SK-N-SH treated with all-trans-retinoic acid at 6 μM for 48 hours (cell line): ENCODE results near the gene SCCPDH.

Experiments used
- ATAC-seq: fragments of 200-7000 bp; cut with Tn5 transposase; 3 replicates; pipeline ENCODE4 v1.9.1; 2020; ENCODE audit warnings: mild to moderate bottlenecking, moderate library complexity
- ARNTL ChIP-seq: fragments of 450-650 bp; formaldehyde crosslinking; IDR thresholded peaks from 2 replicates; pipeline ENCODE4 v1.5.0; 2020; ENCODE audit warnings: low read depth, mild to moderate bottlenecking, moderate library complexity, borderline replicate concordance
- BACH2 ChIP-seq: fragments of 250-450 bp; sonication (Bioruptor Pico); IDR thresholded peaks from 2 replicates; pipeline ENCODE4 v1.9.0; 2021; ENCODE audit warnings: mild to moderate bottlenecking, borderline replicate concordance
- CSDC2 ChIP-seq: fragments of 250-450 bp; sonication (Bioruptor Pico); IDR thresholded peaks from 2 replicates; pipeline ENCODE4 v1.5.0; 2020; ENCODE audit warnings: mild to moderate bottlenecking, moderate library complexity
- ESRRG ChIP-seq: fragments of 250-450 bp; sonication (Bioruptor Pico); IDR thresholded peaks from 2 replicates; pipeline ENCODE4 v1.6.1; 2021; ENCODE audit warnings: mild to moderate bottlenecking
- GLIS3 ChIP-seq: fragments of 250-450 bp; sonication (Bioruptor Pico); IDR thresholded peaks from 2 replicates; pipeline ENCODE4 v1.5.0; 2020; ENCODE audit warnings: mild to moderate bottlenecking, moderate library complexity
- PPARA ChIP-seq: fragments of 250-450 bp; sonication (Bioruptor Pico); IDR thresholded peaks from 2 replicates; pipeline ENCODE4 v1.5.0; 2020; ENCODE audit warnings: mild to moderate bottlenecking, borderline replicate concordance
- RARB ChIP-seq: fragments of 250-450 bp; sonication (Bioruptor Pico); IDR thresholded peaks from 2 replicates; pipeline ENCODE4 v1.8.0; 2021; ENCODE audit warnings: mild to moderate bottlenecking, moderate library complexity
- SNAI2 ChIP-seq: fragments of 250-450 bp; sonication (Bioruptor Pico); IDR thresholded peaks from 2 replicates; pipeline ENCODE4 v1.5.0; 2020; ENCODE audit warnings: mild to moderate bottlenecking, moderate library complexity
- TCF4 ChIP-seq: fragments of 250-450 bp; sonication (Bioruptor Pico); IDR thresholded peaks from 2 replicates; pipeline ENCODE4 v1.8.0; 2021; ENCODE audit warnings: mild to moderate bottlenecking, moderate library complexity, borderline replicate concordance
- ZC3H10 ChIP-seq: fragments of 250-450 bp; sonication (Bioruptor Pico); IDR thresholded peaks from 2 replicates; pipeline ENCODE4 v1.5.1; 2021; ENCODE audit warnings: mild to moderate bottlenecking, moderate library complexity
- ZFP3 ChIP-seq: fragments of 250-450 bp; sonication (Bioruptor Pico); IDR thresholded peaks from 2 replicates; pipeline ENCODE4 v1.5.0; 2020; ENCODE audit warnings: mild to moderate bottlenecking, moderate library complexity
- ZFP30 ChIP-seq: fragments of 450-650 bp; formaldehyde crosslinking; IDR thresholded peaks from 2 replicates; pipeline ENCODE4 v1.5.0; 2022; ENCODE audit warnings: mild to moderate bottlenecking, moderate library complexity
- ZNF565 ChIP-seq: fragments of 450-650 bp; formaldehyde crosslinking; conservative IDR thresholded peaks from 2 replicates; pipeline ENCODE4 v1.5.0; 2020; ENCODE audit warnings: low read depth, mild to moderate bottlenecking, moderate library complexity
- ZNF70 ChIP-seq: fragments of 450-650 bp; formaldehyde crosslinking; IDR thresholded peaks from 2 replicates; pipeline ENCODE4 v1.5.0; 2020; ENCODE audit warnings: mild to moderate bottlenecking, moderate library complexity
- ZNF8 ChIP-seq: fragments of 450-650 bp; formaldehyde crosslinking; IDR thresholded peaks from 2 replicates; pipeline ENCODE4 v1.5.0; 2020; ENCODE audit warnings: mild to moderate bottlenecking, moderate library complexity
- TF ChIP-seq, protein P1 (sequence below): fragments of 250-450 bp; sonication (Bioruptor Pico); IDR thresholded peaks from 2 replicates; pipeline ENCODE4 v1.5.0; 2020; ENCODE audit warnings: mild to moderate bottlenecking, moderate library complexity
- TF ChIP-seq, protein P2 (sequence below): fragments of 250-450 bp; sonication (Bioruptor Pico); IDR thresholded peaks from 2 replicates; pipeline ENCODE4 v1.5.1; 2020; ENCODE audit warnings: low read depth, mild to moderate bottlenecking, moderate library complexity
- TF ChIP-seq, protein P3 (sequence below): fragments of 250-450 bp; sonication (Bioruptor Pico); IDR thresholded peaks from 2 replicates; pipeline ENCODE4 v1.8.0; 2021; ENCODE audit warnings: low read depth, mild to moderate bottlenecking, moderate library complexity, borderline replicate concordance
- TF ChIP-seq, protein P4 (sequence below): fragments of 250-450 bp; sonication (Bioruptor Pico); IDR thresholded peaks from 2 replicates; pipeline ENCODE4 v1.8.0; 2020; ENCODE audit warnings: mild to moderate bottlenecking, moderate library complexity, borderline replicate concordance
- TF ChIP-seq, protein P5 (sequence below): fragments of 250-450 bp; sonication (Bioruptor Pico); IDR thresholded peaks from 2 replicates; pipeline ENCODE4 v1.5.1; 2021; ENCODE audit warnings: mild to moderate bottlenecking, moderate library complexity

The SCCPDH gene

DNA sequence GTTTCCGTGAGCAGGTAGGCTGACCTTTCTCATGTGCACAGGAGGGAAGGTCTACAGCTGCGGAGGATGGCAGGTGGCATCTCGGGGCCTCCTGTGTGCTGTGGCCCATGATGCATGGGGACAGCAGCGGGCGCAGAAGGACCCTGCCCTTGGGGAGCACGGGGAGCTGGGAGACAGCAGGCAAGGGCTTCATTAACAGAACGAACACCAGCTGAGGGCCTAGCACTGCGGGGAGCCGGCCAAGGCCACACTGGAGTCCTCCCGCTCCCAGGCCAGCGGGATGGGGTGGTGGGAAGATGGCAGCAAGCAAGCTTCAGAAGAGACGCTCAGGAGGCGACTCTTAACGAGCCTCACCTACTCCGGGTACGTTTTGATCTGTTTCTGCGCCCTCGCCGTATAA lies 66.6 kb downstream of the SCCPDH start:
- TF ChIP-seq ZFP30 (CRISPR knock-in tag) (no peak), BACH2 (no peak), GLIS3 (CRISPR knock-in tag) (no peak), ZNF8 (CRISPR knock-in tag) (no peak), ZNF70 (CRISPR knock-in tag) (no peak), RARB (CRISPR knock-in tag) (no peak), ARNTL (CRISPR knock-in tag) (no peak), PPARA (CRISPR knock-in tag) (no peak), SNAI2 (CRISPR knock-in tag) (no peak), TCF4 (CRISPR knock-in tag) (no peak), CSDC2 (CRISPR knock-in tag) (no peak), ZNF565 (CRISPR knock-in tag) (no peak)
- TF ChIP-seq, protein P1, sequence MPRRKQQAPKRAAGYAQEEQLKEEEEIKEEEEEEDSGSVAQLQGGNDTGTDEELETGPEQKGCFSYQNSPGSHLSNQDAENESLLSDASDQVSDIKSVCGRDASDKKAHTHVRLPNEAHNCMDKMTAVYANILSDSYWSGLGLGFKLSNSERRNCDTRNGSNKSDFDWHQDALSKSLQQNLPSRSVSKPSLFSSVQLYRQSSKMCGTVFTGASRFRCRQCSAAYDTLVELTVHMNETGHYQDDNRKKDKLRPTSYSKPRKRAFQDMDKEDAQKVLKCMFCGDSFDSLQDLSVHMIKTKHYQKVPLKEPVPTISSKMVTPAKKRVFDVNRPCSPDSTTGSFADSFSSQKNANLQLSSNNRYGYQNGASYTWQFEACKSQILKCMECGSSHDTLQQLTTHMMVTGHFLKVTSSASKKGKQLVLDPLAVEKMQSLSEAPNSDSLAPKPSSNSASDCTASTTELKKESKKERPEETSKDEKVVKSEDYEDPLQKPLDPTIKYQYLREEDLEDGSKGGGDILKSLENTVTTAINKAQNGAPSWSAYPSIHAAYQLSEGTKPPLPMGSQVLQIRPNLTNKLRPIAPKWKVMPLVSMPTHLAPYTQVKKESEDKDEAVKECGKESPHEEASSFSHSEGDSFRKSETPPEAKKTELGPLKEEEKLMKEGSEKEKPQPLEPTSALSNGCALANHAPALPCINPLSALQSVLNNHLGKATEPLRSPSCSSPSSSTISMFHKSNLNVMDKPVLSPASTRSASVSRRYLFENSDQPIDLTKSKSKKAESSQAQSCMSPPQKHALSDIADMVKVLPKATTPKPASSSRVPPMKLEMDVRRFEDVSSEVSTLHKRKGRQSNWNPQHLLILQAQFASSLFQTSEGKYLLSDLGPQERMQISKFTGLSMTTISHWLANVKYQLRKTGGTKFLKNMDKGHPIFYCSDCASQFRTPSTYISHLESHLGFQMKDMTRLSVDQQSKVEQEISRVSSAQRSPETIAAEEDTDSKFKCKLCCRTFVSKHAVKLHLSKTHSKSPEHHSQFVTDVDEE: no peak
- TF ChIP-seq, protein P2, sequence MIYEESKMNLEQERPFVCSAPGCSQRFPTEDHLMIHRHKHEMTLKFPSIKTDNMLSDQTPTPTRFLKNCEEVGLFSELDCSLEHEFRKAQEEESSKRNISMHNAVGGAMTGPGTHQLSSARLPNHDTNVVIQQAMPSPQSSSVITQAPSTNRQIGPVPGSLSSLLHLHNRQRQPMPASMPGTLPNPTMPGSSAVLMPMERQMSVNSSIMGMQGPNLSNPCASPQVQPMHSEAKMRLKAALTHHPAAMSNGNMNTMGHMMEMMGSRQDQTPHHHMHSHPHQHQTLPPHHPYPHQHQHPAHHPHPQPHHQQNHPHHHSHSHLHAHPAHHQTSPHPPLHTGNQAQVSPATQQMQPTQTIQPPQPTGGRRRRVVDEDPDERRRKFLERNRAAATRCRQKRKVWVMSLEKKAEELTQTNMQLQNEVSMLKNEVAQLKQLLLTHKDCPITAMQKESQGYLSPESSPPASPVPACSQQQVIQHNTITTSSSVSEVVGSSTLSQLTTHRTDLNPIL: no peak
- TF ChIP-seq, protein P3, sequence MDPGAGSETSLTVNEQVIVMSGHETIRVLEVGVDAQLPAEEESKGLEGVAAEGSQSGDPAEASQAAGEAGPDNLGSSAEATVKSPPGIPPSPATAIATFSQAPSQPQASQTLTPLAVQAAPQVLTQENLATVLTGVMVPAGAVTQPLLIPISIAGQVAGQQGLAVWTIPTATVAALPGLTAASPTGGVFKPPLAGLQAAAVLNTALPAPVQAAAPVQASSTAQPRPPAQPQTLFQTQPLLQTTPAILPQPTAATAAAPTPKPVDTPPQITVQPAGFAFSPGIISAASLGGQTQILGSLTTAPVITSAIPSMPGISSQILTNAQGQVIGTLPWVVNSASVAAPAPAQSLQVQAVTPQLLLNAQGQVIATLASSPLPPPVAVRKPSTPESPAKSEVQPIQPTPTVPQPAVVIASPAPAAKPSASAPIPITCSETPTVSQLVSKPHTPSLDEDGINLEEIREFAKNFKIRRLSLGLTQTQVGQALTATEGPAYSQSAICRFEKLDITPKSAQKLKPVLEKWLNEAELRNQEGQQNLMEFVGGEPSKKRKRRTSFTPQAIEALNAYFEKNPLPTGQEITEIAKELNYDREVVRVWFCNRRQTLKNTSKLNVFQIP (CRISPR knock-in tag): no peak
- TF ChIP-seq, protein P4, sequence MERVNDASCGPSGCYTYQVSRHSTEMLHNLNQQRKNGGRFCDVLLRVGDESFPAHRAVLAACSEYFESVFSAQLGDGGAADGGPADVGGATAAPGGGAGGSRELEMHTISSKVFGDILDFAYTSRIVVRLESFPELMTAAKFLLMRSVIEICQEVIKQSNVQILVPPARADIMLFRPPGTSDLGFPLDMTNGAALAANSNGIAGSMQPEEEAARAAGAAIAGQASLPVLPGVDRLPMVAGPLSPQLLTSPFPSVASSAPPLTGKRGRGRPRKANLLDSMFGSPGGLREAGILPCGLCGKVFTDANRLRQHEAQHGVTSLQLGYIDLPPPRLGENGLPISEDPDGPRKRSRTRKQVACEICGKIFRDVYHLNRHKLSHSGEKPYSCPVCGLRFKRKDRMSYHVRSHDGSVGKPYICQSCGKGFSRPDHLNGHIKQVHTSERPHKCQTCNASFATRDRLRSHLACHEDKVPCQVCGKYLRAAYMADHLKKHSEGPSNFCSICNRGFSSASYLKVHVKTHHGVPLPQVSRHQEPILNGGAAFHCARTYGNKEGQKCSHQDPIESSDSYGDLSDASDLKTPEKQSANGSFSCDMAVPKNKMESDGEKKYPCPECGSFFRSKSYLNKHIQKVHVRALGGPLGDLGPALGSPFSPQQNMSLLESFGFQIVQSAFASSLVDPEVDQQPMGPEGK (CRISPR knock-in tag): no peak
- TF ChIP-seq, protein P5, sequence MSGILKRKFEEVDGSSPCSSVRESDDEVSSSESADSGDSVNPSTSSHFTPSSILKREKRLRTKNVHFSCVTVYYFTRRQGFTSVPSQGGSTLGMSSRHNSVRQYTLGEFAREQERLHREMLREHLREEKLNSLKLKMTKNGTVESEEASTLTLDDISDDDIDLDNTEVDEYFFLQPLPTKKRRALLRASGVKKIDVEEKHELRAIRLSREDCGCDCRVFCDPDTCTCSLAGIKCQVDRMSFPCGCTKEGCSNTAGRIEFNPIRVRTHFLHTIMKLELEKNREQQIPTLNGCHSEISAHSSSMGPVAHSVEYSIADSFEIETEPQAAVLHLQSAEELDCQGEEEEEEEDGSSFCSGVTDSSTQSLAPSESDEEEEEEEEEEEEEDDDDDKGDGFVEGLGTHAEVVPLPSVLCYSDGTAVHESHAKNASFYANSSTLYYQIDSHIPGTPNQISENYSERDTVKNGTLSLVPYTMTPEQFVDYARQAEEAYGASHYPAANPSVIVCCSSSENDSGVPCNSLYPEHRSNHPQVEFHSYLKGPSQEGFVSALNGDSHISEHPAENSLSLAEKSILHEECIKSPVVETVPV: no peak
- ATAC-seq: no peak

DNA sequence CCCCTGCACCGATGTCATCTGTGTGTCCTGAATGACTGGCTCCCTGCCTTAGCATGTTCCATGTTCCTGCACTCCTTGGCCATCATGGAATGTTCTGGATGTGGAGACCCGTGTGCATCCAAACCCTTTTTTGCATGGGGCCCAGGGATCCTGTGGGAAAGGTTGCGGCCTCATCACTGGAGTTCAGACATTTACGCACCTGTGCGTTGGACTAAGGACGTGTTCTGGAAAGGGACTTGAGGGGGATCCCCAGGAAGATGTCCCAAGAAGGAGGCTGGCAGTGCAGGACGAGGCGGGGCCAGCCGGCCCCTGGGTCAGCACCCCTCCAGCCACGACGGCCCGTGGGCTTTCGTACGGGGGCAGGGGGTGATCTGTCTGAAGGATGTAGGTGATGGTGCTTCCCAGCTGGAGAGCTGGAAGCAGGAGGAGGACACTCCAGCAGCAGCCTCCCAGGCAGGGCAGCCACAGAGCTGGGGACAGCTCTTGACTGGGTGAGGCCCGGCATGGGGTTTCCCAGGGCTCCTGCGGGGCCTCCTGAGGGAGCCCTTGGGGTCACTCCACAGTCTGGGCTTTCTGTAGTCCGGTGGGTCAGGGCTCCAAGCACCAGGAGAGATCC lies 67.2 kb downstream of the SCCPDH start:
- TF ChIP-seq TCF4 (CRISPR knock-in tag): no peak
- TF ChIP-seq SNAI2 (CRISPR knock-in tag): no peak
- no peak for TF ChIP-seq CSDC2 (CRISPR knock-in tag)
- TF ChIP-seq ZNF8 (CRISPR knock-in tag): no peak
- TF ChIP-seq ZNF565 (CRISPR knock-in tag): no peak
- TF ChIP-seq ZC3H10 (CRISPR knock-in tag): no peak
- TF ChIP-seq ZNF70 (CRISPR knock-in tag): no peak
- no peak for ATAC-seq

DNA sequence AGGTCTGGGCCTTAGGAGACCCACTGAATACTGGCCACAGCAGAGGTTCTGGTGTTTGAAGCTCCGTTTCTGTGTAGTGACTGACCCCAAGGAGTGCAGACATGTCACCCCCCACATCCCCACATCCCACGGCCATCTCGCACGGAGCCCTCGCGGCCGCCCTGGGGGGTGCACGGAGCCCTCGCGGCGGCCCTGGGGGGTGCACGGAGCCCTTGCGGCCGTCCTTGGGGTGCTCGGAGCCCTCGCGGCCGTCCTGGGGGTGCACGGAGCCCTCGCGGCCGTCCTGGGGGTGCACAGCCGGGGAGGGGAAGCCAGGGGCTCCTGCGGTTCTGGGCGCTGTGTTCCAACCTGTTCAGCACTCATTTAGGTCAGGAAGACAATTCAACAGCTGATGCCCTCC lies 68.4 kb downstream of the SCCPDH start:
- no peak for ATAC-seq
- no peak for TF ChIP-seq PPARA (CRISPR knock-in tag)
- no peak for TF ChIP-seq SNAI2 (CRISPR knock-in tag)
- no peak for TF ChIP-seq ESRRG
- TF ChIP-seq ZNF70 (CRISPR knock-in tag): no peak
- no peak for TF ChIP-seq ZNF8 (CRISPR knock-in tag)
- TF ChIP-seq ZNF565 (CRISPR knock-in tag): no peak
- TF ChIP-seq, protein P3 (CRISPR knock-in tag): no peak
- no peak for TF ChIP-seq ZFP3
- no peak for TF ChIP-seq CSDC2 (CRISPR knock-in tag)
- no peak for TF ChIP-seq ARNTL (CRISPR knock-in tag)
